Stomach (tissue), 9 donors: ENCODE results near the gene CCDC106. TPM values are rescaled to one million over a fixed set of nuclear protein-coding genes. Genes with fewer than 3 reads are reported as not detected.

ENCODE experiments used
- DNase-seq, 2 donors: peaks; one replicate each; pipeline versions ENCODE4 v3.0.0 to v3.0.0-alpha.2; 2013 to 2019
- H3K27ac ChIP-seq, 5 donors: fragments of 200-600 bp in 4 of 5; sonication (generic) in 4 of 5; one replicate each; pipeline ENCODE4 v1.5.1; 2013 to 2019; ENCODE audit warnings: mild to moderate bottlenecking in 1 of 5, moderate library complexity in 1 of 5
- H3K27me3 ChIP-seq, 3 donors: fragments of 200-600 bp; sonication (generic); one replicate each; pipeline ENCODE4 v1.5.1; 2017 to 2019; ENCODE audit warnings: mixed run types in 1 of 3
- H3K36me3 ChIP-seq, 4 donors: fragments of 200-600 bp; sonication (generic); 1 replicate in 3 of 4; 2 replicates in 1 of 4; pipeline ENCODE4 v1.5.1; 2016 to 2019
- H3K4me1 ChIP-seq, 4 donors: fragments of 200-600 bp; sonication (generic); one replicate each; pipeline ENCODE4 v1.5.1; 2016 to 2019
- H3K4me3 ChIP-seq, 4 donors: fragments of 200-600 bp; sonication (generic) in 3 of 4; one replicate each; pipeline ENCODE4 v1.5.1; 2016 to 2019; ENCODE audit warnings: mild to moderate bottlenecking in 1 of 4
- H3K9me3 ChIP-seq, 4 donors: fragments of 200-600 bp; sonication (generic); one replicate each; pipeline ENCODE4 v1.5.1; 2016 to 2019
- CTCF ChIP-seq, 7 experiments: fragments of 450-650 bp in 4 of 7; fragments of 200-600 bp in 3 of 7; sonication (generic) in 3 of 7; IDR thresholded peaks; one replicate each; pipeline ENCODE4 v1.5.1; 2016 to 2019; ENCODE audit warnings: antibody characterized with exemption in 7 of 7, control low read depth in 2 of 7, mild to moderate bottlenecking in 1 of 7
- EP300 ChIP-seq: sonication (generic); formaldehyde crosslinking; IDR thresholded peaks from one replicate; pipeline ENCODE4 v1.6.1; 2017; ENCODE audit warnings: antibody characterized with exemption
- POLR2A ChIP-seq, 4 donors: fragments of 450-650 bp; IDR thresholded peaks; one replicate each; pipeline ENCODE4 v1.6.1; 2016; ENCODE audit warnings: antibody characterized with exemption in 4 of 4, control low read depth in 2 of 4, mild to moderate bottlenecking in 1 of 4, moderate library complexity in 1 of 4
- POLR2AphosphoS5 ChIP-seq, 3 donors: sonication (generic); formaldehyde crosslinking; IDR thresholded peaks; one replicate each; pipeline ENCODE4 v1.6.1; 2016; ENCODE audit warnings: antibody characterized with exemption in 3 of 3
- WGBS, 5 donors: extraction: QIAGEN DNeasy Blood & Tissue Kit in 3 of 5; methylation state at CpG; one replicate each; pipeline versions ENCODE4 v1.1.5 to v1.1.7; 2013 to 2018; 5-methylcytosine and 5-hydroxymethylcytosine counted together
- intact Hi-C: fragments of 100-400 bp; cut with DNase I; formaldehyde crosslinking; loops from one replicate; pipeline ENCODE4 v1.15.1; 2023; ENCODE audit warnings: low total_unique reads
- polyA plus RNA-seq, 3 donors: library from polyadenylated mRNA; stranded (reverse); fragments of 200-250 nt; gene quantifications; one replicate each; pipeline ENCODE4 v1.2.3, GENCODE V29; 2013
- total RNA-seq, 5 donors: library from RNA; depleted of rRNA; stranded (reverse); fragments of >200 nt; gene quantifications; one replicate each; pipeline versions ENCODE4 v1.1.0 to v1.2.3, GENCODE V29; 2014 to 2016
- donor health status: healthy with polysubstance abuse.
- donor health status: Bipolar disorder and iron deficiency.
- donor health status: healthy.

CCDC106 gene
- total and polyA plus RNA-seq, 8 donors: 3.5 to 25.5 (median 13.7) TPM

GRCh38 chr19:55644191-55644833 lies 3.7 kb upstream of the CCDC106 start:
- intact Hi-C loops: no loop called here
- peak overlapping the region; percentile 28 to 97 (median 95) for H3K27ac ChIP-seq
- TF ChIP-seq EP300: no peak
- no peak for TF ChIP-seq POLR2AphosphoS5 (IDR thresholded peaks at IDR 0.05)
- TF ChIP-seq POLR2A (IDR thresholded peaks at IDR 0.05): no peak
- no peak for TF ChIP-seq CTCF (IDR thresholded peaks at IDR 0.05)
- peak overlapping the region; percentile 74 to 98 (median 97) for H3K4me3 ChIP-seq
- peaks cover 0 to 6% (median 0%) of the 10 kb centered on the region in 3 donors for H3K27me3 ChIP-seq
- no peaks in the 10 kb centered on the region for H3K9me3 ChIP-seq
- peaks cover 11 to 19% (median 16%) of the 10 kb centered on the region in 4 donors for H3K36me3 ChIP-seq
- 41 to 58% (median 43%) methylated on average over 12 of the region's 12 CpGs for WGBS, 5 donors
- DNase-seq: no peak
- H3K4me1 ChIP-seq: peaks cover 52 to 83% (median 79%) of the 10 kb centered on the region in 4 donors

GRCh38 chr19:55644842-55645511 lies 3.0 kb upstream of the CCDC106 start:
- H3K4me3 ChIP-seq: peak overlapping the region in 2 of 4 donors; percentile 98
- H3K9me3 ChIP-seq: no peaks in the 10 kb centered on the region
- H3K27me3 ChIP-seq: peaks cover 0 to 6% (median 0%) of the 10 kb centered on the region in 3 donors
- no peak for DNase-seq
- peaks cover 11 to 19% (median 16%) of the 10 kb centered on the region in 4 donors for H3K36me3 ChIP-seq
- intact Hi-C loops: no loop called here
- peak overlapping the region in 2 of 5 donors; percentile 93 to 97 for H3K27ac ChIP-seq
- 76 to 87% (median 83%) methylated on average over 21 to 28 of the region's 28 CpGs for WGBS, 5 donors
- peaks cover 50 to 81% (median 79%) of the 10 kb centered on the region in 4 donors for H3K4me1 ChIP-seq
- TF ChIP-seq EP300 (no peak), POLR2AphosphoS5 (IDR thresholded peaks at IDR 0.05) (no peak), CTCF (IDR thresholded peaks at IDR 0.05) (no peak)

- peaks cover 0 to 6% (median 0%) of the 10 kb centered on the region in 3 donors for H3K27me3 ChIP-seq
- H3K4me3 ChIP-seq: no peak overlapping the region
- no peaks in the 10 kb centered on the region for H3K9me3 ChIP-seq
- no peak for DNase-seq
- no peak for TF ChIP-seq POLR2A (IDR thresholded peaks at IDR 0.05)
- no peak for TF ChIP-seq EP300
- TF ChIP-seq POLR2AphosphoS5 (IDR thresholded peaks at IDR 0.05): no peak
- TF ChIP-seq CTCF (IDR thresholded peaks at IDR 0.05): no peak
- peaks cover 11 to 20% (median 17%) of the 10 kb centered on the region in 4 donors for H3K36me3 ChIP-seq
- intact Hi-C loops: no loop called here
- 54 to 71% (median 59%) methylated on average over 5 of the region's 5 CpGs for WGBS, 5 donors
- no peak overlapping the region for H3K27ac ChIP-seq
- H3K4me1 ChIP-seq: peaks cover 45 to 79% (median 76%) of the 10 kb centered on the region in 4 donors
Measured at GRCh38 chr19:55645512-55645881, 2.5 kb upstream of the CCDC106 start.

- DNase-seq: no peak
- Histone ChIP-seq H3K27me3 (peaks cover 0 to 6% (median 0%) of the 10 kb centered on the region in 3 donors), H3K36me3 (peaks cover 11 to 36% (median 25%) of the 10 kb centered on the region in 4 donors), H3K27ac (peak overlapping the region in 4 of 5 donors; percentile 82 to 91 (median 86)), H3K4me3 (peak overlapping the region; percentile 62 to 97 (median 86)), H3K4me1 (peaks cover 39 to 68% (median 63%) of the 10 kb centered on the region in 4 donors), H3K9me3 (no peaks in the 10 kb centered on the region)
- WGBS, 5 donors: 35 to 44% (median 38%) methylated on average over 14 of the region's 14 CpGs
- intact Hi-C loops: no loop called here
- no peak for TF ChIP-seq POLR2AphosphoS5 (IDR thresholded peaks at IDR 0.05)
- no peak for TF ChIP-seq EP300
- TF ChIP-seq CTCF (IDR thresholded peaks at IDR 0.05): no peak
- TF ChIP-seq POLR2A (IDR thresholded peaks at IDR 0.05): no peak
Measured at GRCh38 chr19:55646889-55647731, 902 bp upstream of the CCDC106 start.
